ENCODE results near the gene ZNF787.

DNA sequence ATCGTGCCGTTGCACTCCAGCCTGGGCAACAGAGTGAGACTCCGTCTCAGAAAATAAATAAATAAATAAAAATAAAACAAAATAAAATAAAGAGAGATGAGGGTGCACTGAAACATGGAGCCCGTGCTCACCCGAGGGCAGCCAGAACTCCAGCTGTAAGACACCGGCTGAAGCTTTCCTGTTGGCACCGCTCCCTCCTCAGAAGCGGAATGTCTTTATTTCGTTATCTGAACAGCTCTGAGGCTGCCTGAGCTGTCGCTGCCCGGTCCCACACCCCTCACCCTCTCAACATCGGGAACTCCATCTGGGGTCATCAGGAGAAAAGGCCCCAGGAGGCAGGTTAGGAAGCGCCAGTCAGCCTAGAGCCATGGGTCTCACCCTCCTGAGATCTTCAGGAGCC, 24.4 kb downstream of the ZNF787 start:
- TF ChIP-seq POLR2A (IDR thresholded peaks at IDR 0.05) (no peak), EP300 (IDR thresholded peaks at IDR 0.05; ENCODE audit: low read depth) (no peak)
- TF ChIP-seq, protein P1, sequence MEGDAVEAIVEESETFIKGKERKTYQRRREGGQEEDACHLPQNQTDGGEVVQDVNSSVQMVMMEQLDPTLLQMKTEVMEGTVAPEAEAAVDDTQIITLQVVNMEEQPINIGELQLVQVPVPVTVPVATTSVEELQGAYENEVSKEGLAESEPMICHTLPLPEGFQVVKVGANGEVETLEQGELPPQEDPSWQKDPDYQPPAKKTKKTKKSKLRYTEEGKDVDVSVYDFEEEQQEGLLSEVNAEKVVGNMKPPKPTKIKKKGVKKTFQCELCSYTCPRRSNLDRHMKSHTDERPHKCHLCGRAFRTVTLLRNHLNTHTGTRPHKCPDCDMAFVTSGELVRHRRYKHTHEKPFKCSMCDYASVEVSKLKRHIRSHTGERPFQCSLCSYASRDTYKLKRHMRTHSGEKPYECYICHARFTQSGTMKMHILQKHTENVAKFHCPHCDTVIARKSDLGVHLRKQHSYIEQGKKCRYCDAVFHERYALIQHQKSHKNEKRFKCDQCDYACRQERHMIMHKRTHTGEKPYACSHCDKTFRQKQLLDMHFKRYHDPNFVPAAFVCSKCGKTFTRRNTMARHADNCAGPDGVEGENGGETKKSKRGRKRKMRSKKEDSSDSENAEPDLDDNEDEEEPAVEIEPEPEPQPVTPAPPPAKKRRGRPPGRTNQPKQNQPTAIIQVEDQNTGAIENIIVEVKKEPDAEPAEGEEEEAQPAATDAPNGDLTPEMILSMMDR (IDR thresholded peaks at IDR 0.05): no peak
